ENCODE results near the gene GEMIN5.
"Not testable (repeated sequence)": the region's sequence is repeated elsewhere in the genome, so short reads cannot be mapped to it uniquely, and the experiment has no call there.

Gene GEMIN5

GRCh38 chr5:154944716-154945115 lies 6.7 kb upstream of the GEMIN5 start:
- DNase-seq (ENCODE audit: low read depth, low spot score), result no peak

GRCh38 chr5:154943527-154943926 lies 5.5 kb upstream of the GEMIN5 start:
- no peak for DNase-seq (ENCODE audit: low read depth, low spot score)

- DNase-seq (ENCODE audit: low read depth, low spot score), result peak; percentile 96
Measured at GRCh38 chr5:154940772-154941620, 3.0 kb upstream of the GEMIN5 start, which contains the start of gene MRPL22. MRPL22 (plus strand) TSS chr5:154941073; CDS start chr5:154941111, 38 bp downstream.

GRCh38 chr5:154940375-154940771 lies 2.4 kb upstream of the GEMIN5 start:
- no peak for DNase-seq (ENCODE audit: low read depth, low spot score)

- not testable (repeated sequence) for DNase-seq (ENCODE audit: low read depth, low spot score)
Measured at GRCh38 chr5:154939387-154939786, 1.4 kb upstream of the GEMIN5 start.

GRCh38 chr5:154937186-154937717 lies 759 bp downstream of the GEMIN5 start:
- DNase-seq (ENCODE audit: low read depth, low spot score), result peak; percentile 3

- no peak for DNase-seq (ENCODE audit: low read depth, low spot score)
Measured at GRCh38 chr5:154934881-154935280, 3.1 kb downstream of the GEMIN5 start.

GRCh38 chr5:154933537-154933936 lies 4.5 kb downstream of the GEMIN5 start:
- no peak for DNase-seq (ENCODE audit: low read depth, low spot score)

GRCh38 chr5:154923441-154924430 lies 14.3 kb downstream of the GEMIN5 start:
- peak; percentile 56 for DNase-seq (ENCODE audit: low read depth, low spot score)

GRCh38 chr5:154917757-154918156 lies 20.3 kb downstream of the GEMIN5 start:
- no peak for DNase-seq (ENCODE audit: low read depth, low spot score)

GRCh38 chr5:154916874-154917273 lies 21.1 kb downstream of the GEMIN5 start:
- DNase-seq (ENCODE audit: low read depth, low spot score), result no peak

GRCh38 chr5:154905601-154906000 lies 32.4 kb downstream of the GEMIN5 start:
- not testable (repeated sequence) for DNase-seq (ENCODE audit: low read depth, low spot score)

GRCh38 chr5:154901913-154902312 lies 36.1 kb downstream of the GEMIN5 start:
- no peak for DNase-seq (ENCODE audit: low read depth, low spot score)

- no peak for DNase-seq (ENCODE audit: low read depth, low spot score)
Measured at GRCh38 chr5:154901276-154901675, 36.7 kb downstream of the GEMIN5 start.

- no peak for DNase-seq (ENCODE audit: low read depth, low spot score)
Measured at GRCh38 chr5:154900066-154900465, 37.9 kb downstream of the GEMIN5 start.

GRCh38 chr5:154899151-154899816 lies 38.7 kb downstream of the GEMIN5 start:
- DNase-seq (ENCODE audit: low read depth, low spot score), result no peak

- no peak for DNase-seq (ENCODE audit: low read depth, low spot score)
Measured at GRCh38 chr5:154898210-154898609, 39.8 kb downstream of the GEMIN5 start.

- no peak for DNase-seq (ENCODE audit: low read depth, low spot score)
Measured at GRCh38 chr5:154896562-154897165, 41.3 kb downstream of the GEMIN5 start.

- no peak for DNase-seq (ENCODE audit: low read depth, low spot score)
Measured at GRCh38 chr5:154895606-154896561, 42.1 kb downstream of the GEMIN5 start.

GRCh38 chr5:154893381-154893780 lies 44.6 kb downstream of the GEMIN5 start:
- no peak for DNase-seq (ENCODE audit: low read depth, low spot score)

Data from astrocyte of the hippocampus (primary cell).